Measurements from ENCODE around the gene BCAR3.

- TF ChIP-seq, protein P1, sequence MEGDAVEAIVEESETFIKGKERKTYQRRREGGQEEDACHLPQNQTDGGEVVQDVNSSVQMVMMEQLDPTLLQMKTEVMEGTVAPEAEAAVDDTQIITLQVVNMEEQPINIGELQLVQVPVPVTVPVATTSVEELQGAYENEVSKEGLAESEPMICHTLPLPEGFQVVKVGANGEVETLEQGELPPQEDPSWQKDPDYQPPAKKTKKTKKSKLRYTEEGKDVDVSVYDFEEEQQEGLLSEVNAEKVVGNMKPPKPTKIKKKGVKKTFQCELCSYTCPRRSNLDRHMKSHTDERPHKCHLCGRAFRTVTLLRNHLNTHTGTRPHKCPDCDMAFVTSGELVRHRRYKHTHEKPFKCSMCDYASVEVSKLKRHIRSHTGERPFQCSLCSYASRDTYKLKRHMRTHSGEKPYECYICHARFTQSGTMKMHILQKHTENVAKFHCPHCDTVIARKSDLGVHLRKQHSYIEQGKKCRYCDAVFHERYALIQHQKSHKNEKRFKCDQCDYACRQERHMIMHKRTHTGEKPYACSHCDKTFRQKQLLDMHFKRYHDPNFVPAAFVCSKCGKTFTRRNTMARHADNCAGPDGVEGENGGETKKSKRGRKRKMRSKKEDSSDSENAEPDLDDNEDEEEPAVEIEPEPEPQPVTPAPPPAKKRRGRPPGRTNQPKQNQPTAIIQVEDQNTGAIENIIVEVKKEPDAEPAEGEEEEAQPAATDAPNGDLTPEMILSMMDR (IDR thresholded peaks at IDR 0.05): no peak
- TF ChIP-seq POLR2AphosphoS5 (IDR thresholded peaks at IDR 0.05): no peak
Observed at GRCh38 chr1:93641527-93641926, 40.1 kb downstream of the BCAR3 start.
